HCT116 (cell line): Measurements from ENCODE around the gene UGT2B17. TPM values are rescaled to one million over a fixed set of nuclear protein-coding genes. Genes with fewer than 3 reads are reported as not detected.

ENCODE experiments used
- ATAC-seq: fragments of 200-7000 bp; cut with Tn5 transposase; 2 replicates; pipeline ENCODE4 v1.9.1; 2020; ENCODE audit warnings: mild to moderate bottlenecking, moderate library complexity
- BruUV-seq: library from RNA; stranded (reverse); fragments of 400-500 nt; replicated peaks from 2 replicates; lab custom pipeline; 2021; lab: Mats Ljungman, UMichigan
- CTCF ChIA-PET: fragments of 300-600 bp; sonication (Branson Sonifier 250); formaldehyde crosslinking; loops from one replicate; lab custom pipeline; 2021; ENCODE audit warnings: antibody characterized with exemption; lab: Charles Lee
- POLR2A ChIA-PET: fragments of 300-600, 350-600 bp; sonication (Branson Sonifier 250); formaldehyde crosslinking; loops from one replicate; lab custom pipeline; 2021; ENCODE audit warnings: antibody characterized with exemption; lab: Charles Lee
- RAD21 ChIA-PET, 2 experiments: fragments of 300-600 bp; sonication (Branson Sonifier 250); formaldehyde crosslinking; loops; one replicate each; lab custom pipeline; 2023; ENCODE audit warnings: low total read pairs in 2 of 2; ENCODE audit not compliant: uncharacterized antibody in 2 of 2, unreplicated experiment in 2 of 2, low non-redundant PET in 1 of 2; lab: Charles Lee
- DNase-seq: peaks from one replicate; pipeline ENCODE4 v3.0.0-alpha.2; 2010; ENCODE audit warnings: low read depth, low spot score
- H2AFZ ChIP-seq: fragments of 200-600 bp; shearing (Covaris generic), sonication (generic); 2 replicates; pipeline ENCODE4 v1.6.1; 2017; ENCODE audit warnings: low read depth, mixed run types, mixed read lengths, antibody characterized with exemption, low read length; ENCODE audit not compliant: poor library complexity, severe bottlenecking
- H3K27ac ChIP-seq: 2 replicates; pipeline ENCODE4 v1.5.1; 2012; ENCODE audit warnings: low read depth, low read length
- H3K27me3 ChIP-seq: fragments of 200-600 bp; sonication (generic); 2 replicates; pipeline ENCODE4 v1.6.1; 2016; ENCODE audit warnings: mixed run types, low read length, mixed read lengths; ENCODE audit not compliant: insufficient read depth
- H3K36me3 ChIP-seq, 2 experiments: fragments of 200-500 bp in 1 of 2; fragments of 200-600 bp in 1 of 2; sonication (Bioruptor generic) in 1 of 2; sonication (generic) in 1 of 2; 2 replicates each; pipeline versions ENCODE4 v1.5.1 to v1.6.1; 2014 to 2016; ENCODE audit warnings: low read length in 2 of 2, inconsistent platforms in 1 of 2, mixed read lengths in 1 of 2, mixed run types in 1 of 2; ENCODE audit not compliant: insufficient read depth in 2 of 2, control insufficient read depth in 1 of 2
- H3K4me1 ChIP-seq, 2 experiments: fragments of 200-600 bp in 1 of 2; sonication (generic) in 1 of 2; 2 replicates each; pipeline versions ENCODE4 v1.5.1 to v1.6.1; 2012 to 2017; ENCODE audit warnings: low read length in 2 of 2, inconsistent platforms in 1 of 2, mild to moderate bottlenecking in 1 of 2, mixed read lengths in 1 of 2, mixed run types in 1 of 2, moderate library complexity in 1 of 2; ENCODE audit not compliant: insufficient read depth in 2 of 2, control insufficient read depth in 1 of 2
- H3K4me2 ChIP-seq: fragments of 200-600 bp; sonication (generic); 2 replicates; pipeline ENCODE4 v1.6.1; 2017; ENCODE audit warnings: mixed run types, low read length, mixed read lengths
- H3K4me3 ChIP-seq, 2 experiments: fragments of 200-600 bp in 1 of 2; sonication (generic) in 1 of 2; replicated peaks in 1 of 2; 2 replicates each; pipeline ENCODE4 v1.5.1; 2011 to 2016; ENCODE audit warnings: low read length in 2 of 2, control low read depth in 1 of 2, low read depth in 1 of 2, mild to moderate bottlenecking in 1 of 2, mixed read lengths in 1 of 2, mixed run types in 1 of 2
- H3K79me2 ChIP-seq: fragments of 200-600 bp; sonication (generic); 2 replicates; pipeline ENCODE4 v1.6.1; 2017; ENCODE audit warnings: mild to moderate bottlenecking, mixed run types, low read length, moderate library complexity, mixed read lengths; ENCODE audit not compliant: insufficient read depth
- H3K9ac ChIP-seq: fragments of 200-600 bp; sonication (generic); 2 replicates; pipeline ENCODE4 v1.6.1; 2016; ENCODE audit warnings: low read length, mixed read lengths
- H3K9me2 ChIP-seq: fragments of 200-600 bp; sonication (generic), shearing (Covaris generic); 2 replicates; pipeline ENCODE4 v1.6.1; 2017; ENCODE audit warnings: mixed run types, mild to moderate bottlenecking, moderate library complexity; ENCODE audit not compliant: insufficient read depth
- H3K9me3 ChIP-seq, 2 experiments: fragments of 200-500 bp in 1 of 2; fragments of 200-600 bp in 1 of 2; sonication (Bioruptor generic) in 1 of 2; sonication (generic) in 1 of 2; 2 replicates each; pipeline ENCODE4 v1.6.1; 2014 to 2017; ENCODE audit warnings: low read length in 2 of 2, mixed read lengths in 2 of 2, inconsistent platforms in 1 of 2, low read depth in 1 of 2, mild to moderate bottlenecking in 1 of 2, mixed run types in 1 of 2, moderate library complexity in 1 of 2; ENCODE audit not compliant: control insufficient read depth in 1 of 2, insufficient read depth in 1 of 2
- H4K20me1 ChIP-seq: fragments of 200-600 bp; sonication (generic), shearing (Covaris generic); 2 replicates; pipeline ENCODE4 v1.6.1; 2017; ENCODE audit warnings: mixed run types, mild to moderate bottlenecking, moderate library complexity; ENCODE audit not compliant: insufficient read depth
- CBX3 ChIP-seq: IDR thresholded peaks from 2 replicates; pipeline ENCODE4 v1.6.1; 2012; ENCODE audit warnings: low read depth
- CEBPB ChIP-seq: IDR thresholded peaks from 2 replicates; pipeline ENCODE4 v1.6.1; 2012; ENCODE audit warnings: low read depth
- EGR1 ChIP-seq: IDR thresholded peaks from 2 replicates; pipeline ENCODE4 v1.6.1; 2012; ENCODE audit warnings: low read depth
- JUND ChIP-seq: IDR thresholded peaks from 2 replicates; pipeline ENCODE4 v1.6.1; 2012
- SIN3A ChIP-seq: IDR thresholded peaks from 2 replicates; pipeline ENCODE4 v1.6.1; 2012; ENCODE audit warnings: low read depth
- SP1 ChIP-seq: IDR thresholded peaks from 2 replicates; pipeline ENCODE4 v1.6.1; 2012; ENCODE audit warnings: low read depth
- ZNF274 ChIP-seq: fragments of 200-500 bp; sonication (Bioruptor generic); IDR thresholded peaks from 2 replicates; pipeline ENCODE4 v1.6.1; 2014; ENCODE audit warnings: mild to moderate bottlenecking, low read depth, low read length, inconsistent platforms
- intact Hi-C: fragments of 100-400 bp; cut with micrococcal nuclease; formaldehyde crosslinking; loops from 2 replicates; pipeline ENCODE4 v1.10.0; 2022
- total RNA-seq: library from RNA; stranded (reverse); gene quantifications from one replicate; pipeline ENCODE4 v1.2.1, GENCODE V29; 2021; ENCODE audit not compliant: unreplicated experiment
- TF ChIP-seq, protein P1 (sequence below): IDR thresholded peaks from 2 replicates; pipeline ENCODE4 v1.6.1; 2012; ENCODE audit warnings: low read depth

Gene UGT2B17
- total RNA-seq, 1 experiment from 2014 or later, result not detected

DNA sequence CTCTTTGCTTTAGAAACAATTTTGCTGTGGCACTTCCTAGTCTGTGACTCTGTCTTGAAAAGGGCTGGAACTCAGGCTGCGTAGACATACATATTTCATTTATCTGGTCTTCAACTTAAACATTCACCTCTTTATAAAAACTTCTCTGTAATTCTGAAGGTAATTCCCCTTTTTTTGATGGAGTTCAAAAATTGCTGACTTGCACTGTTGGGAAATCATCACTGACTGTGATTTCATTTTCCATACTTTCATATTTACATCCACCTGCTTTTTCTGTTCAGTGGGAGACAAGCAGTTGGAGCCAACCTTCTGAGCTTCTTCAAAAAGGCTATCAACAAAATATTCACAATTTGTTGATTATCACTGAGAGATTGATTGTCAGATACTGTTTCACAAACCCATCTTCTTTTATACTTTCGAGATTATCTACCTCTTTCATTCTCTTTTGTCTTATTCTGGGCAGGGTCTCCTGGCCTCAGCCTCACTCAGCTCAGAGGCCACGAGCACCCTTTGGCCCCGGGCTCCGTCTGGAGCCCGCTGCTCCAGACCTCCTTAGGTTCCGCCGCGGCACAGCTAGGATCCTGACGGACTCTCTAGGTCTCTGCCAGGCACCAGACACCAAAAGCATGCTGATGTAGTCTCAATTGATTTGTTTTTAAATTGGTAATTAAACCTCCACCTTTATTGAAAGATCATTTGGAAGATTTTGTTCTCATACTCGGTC lies 39.7 kb upstream of the UGT2B17 start (continued):
- TF ChIP-seq, protein P1, sequence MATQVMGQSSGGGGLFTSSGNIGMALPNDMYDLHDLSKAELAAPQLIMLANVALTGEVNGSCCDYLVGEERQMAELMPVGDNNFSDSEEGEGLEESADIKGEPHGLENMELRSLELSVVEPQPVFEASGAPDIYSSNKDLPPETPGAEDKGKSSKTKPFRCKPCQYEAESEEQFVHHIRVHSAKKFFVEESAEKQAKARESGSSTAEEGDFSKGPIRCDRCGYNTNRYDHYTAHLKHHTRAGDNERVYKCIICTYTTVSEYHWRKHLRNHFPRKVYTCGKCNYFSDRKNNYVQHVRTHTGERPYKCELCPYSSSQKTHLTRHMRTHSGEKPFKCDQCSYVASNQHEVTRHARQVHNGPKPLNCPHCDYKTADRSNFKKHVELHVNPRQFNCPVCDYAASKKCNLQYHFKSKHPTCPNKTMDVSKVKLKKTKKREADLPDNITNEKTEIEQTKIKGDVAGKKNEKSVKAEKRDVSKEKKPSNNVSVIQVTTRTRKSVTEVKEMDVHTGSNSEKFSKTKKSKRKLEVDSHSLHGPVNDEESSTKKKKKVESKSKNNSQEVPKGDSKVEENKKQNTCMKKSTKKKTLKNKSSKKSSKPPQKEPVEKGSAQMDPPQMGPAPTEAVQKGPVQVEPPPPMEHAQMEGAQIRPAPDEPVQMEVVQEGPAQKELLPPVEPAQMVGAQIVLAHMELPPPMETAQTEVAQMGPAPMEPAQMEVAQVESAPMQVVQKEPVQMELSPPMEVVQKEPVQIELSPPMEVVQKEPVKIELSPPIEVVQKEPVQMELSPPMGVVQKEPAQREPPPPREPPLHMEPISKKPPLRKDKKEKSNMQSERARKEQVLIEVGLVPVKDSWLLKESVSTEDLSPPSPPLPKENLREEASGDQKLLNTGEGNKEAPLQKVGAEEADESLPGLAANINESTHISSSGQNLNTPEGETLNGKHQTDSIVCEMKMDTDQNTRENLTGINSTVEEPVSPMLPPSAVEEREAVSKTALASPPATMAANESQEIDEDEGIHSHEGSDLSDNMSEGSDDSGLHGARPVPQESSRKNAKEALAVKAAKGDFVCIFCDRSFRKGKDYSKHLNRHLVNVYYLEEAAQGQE, result no peak
- no peak for TF ChIP-seq ZNF274
- TF ChIP-seq CBX3, result no peak
- TF ChIP-seq JUND, result no peak
- no peak for TF ChIP-seq SP1

DNA sequence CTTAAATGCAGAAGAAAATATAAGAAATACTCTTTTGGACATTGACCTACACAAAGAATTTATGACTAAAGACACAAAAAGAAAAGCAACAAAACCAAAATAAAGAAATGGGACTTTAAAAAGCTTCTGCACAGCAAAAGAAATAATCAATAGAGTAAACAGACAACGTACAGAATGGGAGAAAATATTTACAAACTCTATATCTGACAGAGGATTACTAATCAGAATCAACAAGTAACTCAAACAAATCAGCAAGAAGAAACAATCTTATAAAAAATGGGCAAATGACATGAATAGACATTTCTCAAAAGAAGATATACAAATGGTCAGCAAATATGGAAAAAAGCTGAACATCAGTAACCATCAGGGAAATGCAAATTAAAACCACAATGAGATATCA lies 37.6 kb upstream of the UGT2B17 start:
- CTCF ChIA-PET, result no interaction called here
- H3K9ac ChIP-seq, result no peak overlapping the region
- POLR2A ChIA-PET, result no interaction called here
- H3K79me2 ChIP-seq, result no peaks in the 10 kb centered on the region
- no peak overlapping the region for H3K27ac ChIP-seq
- H3K27me3 ChIP-seq, result no peaks in the 10 kb centered on the region
- DNase-seq (no peak), ATAC-seq (no peak)
- no peaks in the 10 kb centered on the region for H3K9me3 ChIP-seq
- intact Hi-C loops, result no loop called here
- RAD21 ChIA-PET, result no interaction called here
- no peak overlapping the region for H2AFZ ChIP-seq
- no peak overlapping the region for H3K4me3 ChIP-seq
- no peak overlapping the region for H3K4me2 ChIP-seq
- no peaks in the 10 kb centered on the region for H4K20me1 ChIP-seq
- BruUV-seq, result no TSS peak
- TF ChIP-seq CEBPB (no peak), SIN3A (no peak), EGR1 (no peak)
- no peaks in the 10 kb centered on the region for H3K4me1 ChIP-seq
- H3K36me3 ChIP-seq, result no peaks in the 10 kb centered on the region
- no peaks in the 10 kb centered on the region for H3K9me2 ChIP-seq
